AG10803 (cell line): ENCODE measurements around the gene CDH22.

Experiments used
- DNase-seq: peaks from one replicate; pipeline ENCODE4 v3.0.0; 2010; ENCODE audit warnings: low read depth
- H3K4me3 ChIP-seq: 2 replicates; pipeline ENCODE4 v1.5.1; 2011; ENCODE audit warnings: mild to moderate bottlenecking, low read length, control low read depth
- TF ChIP-seq, protein P1 (sequence below): conservative IDR thresholded peaks from 2 replicates; pipeline ENCODE4 v1.5.1; 2011; ENCODE audit warnings: mild to moderate bottlenecking, low read length, control low read depth, inconsistent platforms

The CDH22 gene

DNA sequence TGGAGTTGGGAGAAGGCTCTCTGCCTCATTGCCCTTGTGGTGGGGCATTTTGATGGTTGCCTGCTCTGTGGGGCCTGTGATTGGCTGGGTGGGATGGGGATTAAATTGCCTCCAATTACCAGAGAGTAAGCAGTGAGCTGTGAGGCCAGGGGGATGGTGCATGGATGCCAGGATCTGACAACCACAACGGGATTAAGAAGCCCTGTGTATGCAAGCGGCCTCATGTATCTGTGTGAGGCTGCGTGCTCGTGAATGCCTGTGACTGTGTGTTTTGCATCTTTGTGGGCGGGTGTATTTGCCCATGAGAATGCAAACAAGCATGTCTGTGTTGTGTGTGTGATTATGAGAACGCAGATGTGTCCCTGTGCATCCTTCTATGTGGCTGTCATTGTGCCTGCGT lies 144.0 kb downstream of the CDH22 start:
- DNase-seq, result no peak
- H3K4me3 ChIP-seq, result no peak overlapping the region
- TF ChIP-seq, protein P1, sequence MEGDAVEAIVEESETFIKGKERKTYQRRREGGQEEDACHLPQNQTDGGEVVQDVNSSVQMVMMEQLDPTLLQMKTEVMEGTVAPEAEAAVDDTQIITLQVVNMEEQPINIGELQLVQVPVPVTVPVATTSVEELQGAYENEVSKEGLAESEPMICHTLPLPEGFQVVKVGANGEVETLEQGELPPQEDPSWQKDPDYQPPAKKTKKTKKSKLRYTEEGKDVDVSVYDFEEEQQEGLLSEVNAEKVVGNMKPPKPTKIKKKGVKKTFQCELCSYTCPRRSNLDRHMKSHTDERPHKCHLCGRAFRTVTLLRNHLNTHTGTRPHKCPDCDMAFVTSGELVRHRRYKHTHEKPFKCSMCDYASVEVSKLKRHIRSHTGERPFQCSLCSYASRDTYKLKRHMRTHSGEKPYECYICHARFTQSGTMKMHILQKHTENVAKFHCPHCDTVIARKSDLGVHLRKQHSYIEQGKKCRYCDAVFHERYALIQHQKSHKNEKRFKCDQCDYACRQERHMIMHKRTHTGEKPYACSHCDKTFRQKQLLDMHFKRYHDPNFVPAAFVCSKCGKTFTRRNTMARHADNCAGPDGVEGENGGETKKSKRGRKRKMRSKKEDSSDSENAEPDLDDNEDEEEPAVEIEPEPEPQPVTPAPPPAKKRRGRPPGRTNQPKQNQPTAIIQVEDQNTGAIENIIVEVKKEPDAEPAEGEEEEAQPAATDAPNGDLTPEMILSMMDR, result no peak

DNA sequence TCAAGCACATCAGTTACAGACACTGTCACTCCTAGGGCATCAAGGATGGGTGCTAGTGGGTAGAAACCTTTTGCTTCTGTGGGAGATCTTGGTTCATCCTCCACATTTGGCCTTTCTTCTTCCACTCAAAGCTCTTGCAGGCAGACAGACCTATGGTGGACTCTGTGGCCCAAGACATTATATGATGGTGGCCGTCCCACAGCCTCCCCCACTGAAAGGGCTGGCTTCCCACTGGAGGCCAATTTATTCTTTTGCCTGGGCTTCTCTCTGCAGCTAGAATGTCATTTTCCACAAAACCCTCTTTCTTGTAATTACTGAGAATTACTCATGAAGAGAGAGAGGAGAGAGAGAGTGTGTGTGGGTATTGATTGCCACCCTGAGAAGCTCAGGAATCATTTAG lies 146.4 kb downstream of the CDH22 start:
- no peak for DNase-seq
- H3K4me3 ChIP-seq, result no peak overlapping the region
- TF ChIP-seq, protein P1, result no peak

DNA sequence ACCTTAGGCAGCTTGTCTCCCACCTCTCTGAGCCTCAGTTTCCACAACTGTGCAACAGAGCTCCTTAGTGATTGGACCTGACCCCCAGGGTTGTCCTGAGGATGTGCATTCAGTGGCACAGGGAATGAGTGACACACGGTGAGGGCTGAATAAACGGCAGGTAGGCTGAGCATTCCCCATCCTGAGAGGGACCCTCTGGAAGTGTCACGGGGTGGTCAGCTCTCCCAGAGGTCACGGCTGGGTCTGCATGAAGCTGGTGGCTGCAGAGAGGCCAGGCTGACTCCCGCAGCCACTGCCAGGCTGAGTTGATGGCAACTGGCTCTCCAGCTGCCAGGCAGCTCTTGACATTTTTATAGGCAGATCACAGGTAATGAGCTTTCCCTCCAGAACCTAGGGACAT lies 147.6 kb downstream of the CDH22 start:
- TF ChIP-seq, protein P1, result no peak
- DNase-seq, result no peak
- H3K4me3 ChIP-seq, result no peak overlapping the region

DNA sequence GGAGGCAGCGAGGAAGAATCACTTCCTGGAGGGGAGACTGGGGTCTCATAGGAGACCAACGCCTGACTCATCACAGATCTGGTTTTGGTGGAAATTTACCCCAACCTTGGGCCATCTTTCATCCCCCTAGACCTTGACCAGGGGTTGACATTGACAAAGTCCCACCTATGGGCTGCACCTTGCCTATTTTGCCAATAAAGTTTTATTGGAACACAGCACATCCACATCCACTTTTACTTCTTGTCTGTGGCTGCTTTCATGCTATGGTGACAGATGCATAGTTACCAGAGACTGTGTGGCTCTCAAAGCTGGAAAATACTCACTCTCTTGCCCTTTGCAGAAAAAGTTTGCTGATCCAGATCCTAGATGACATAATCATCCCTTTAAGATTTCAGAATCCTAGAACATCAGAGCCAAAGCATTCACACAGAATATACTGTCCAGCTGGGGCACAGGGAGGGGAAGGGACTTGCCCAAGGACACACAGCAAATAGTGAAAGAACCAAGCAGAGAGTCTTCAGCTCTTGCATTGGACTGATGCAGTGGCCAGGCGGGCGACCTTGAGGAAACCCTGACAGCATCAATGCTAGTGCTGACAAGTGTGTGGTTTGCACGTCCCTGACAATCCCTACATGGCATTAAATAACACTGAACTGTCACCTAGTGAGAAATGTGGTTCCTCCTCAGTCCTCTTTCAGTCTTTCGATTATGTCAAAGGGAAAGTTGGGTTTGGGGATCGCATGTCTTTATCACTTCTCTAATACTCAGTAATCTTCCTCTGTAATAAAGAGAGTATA lies 149.0 kb downstream of the CDH22 start:
- DNase-seq, result no peak
- no peak overlapping the region for H3K4me3 ChIP-seq
- TF ChIP-seq, protein P1, result no peak

DNA sequence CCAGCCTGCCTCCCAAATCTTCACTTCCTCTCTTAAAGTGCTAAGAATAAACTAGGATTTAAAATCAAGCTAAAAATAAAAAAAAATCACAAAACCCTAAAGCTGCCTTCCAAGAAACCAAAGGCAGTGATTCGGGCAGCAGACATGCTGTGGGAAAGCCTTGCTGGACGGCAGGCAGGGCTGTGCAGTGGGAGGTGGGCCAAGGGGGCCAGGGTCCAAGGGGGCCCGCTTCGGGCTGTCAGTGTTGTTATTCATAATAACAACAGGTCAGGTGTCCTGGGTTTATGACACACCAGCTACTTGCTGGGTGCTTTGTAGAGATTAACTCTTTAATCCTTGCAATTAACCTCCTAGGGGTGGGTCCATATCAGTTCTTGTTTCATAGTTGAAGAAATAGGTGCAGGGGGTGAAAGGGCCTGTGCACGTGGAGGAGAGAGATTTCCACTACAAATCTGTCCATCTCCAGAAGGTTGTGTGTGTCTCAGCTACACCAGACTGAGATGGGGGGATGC lies 149.8 kb downstream of the CDH22 start:
- DNase-seq, result no peak
- no peak overlapping the region for H3K4me3 ChIP-seq
- TF ChIP-seq, protein P1, result no peak

DNA sequence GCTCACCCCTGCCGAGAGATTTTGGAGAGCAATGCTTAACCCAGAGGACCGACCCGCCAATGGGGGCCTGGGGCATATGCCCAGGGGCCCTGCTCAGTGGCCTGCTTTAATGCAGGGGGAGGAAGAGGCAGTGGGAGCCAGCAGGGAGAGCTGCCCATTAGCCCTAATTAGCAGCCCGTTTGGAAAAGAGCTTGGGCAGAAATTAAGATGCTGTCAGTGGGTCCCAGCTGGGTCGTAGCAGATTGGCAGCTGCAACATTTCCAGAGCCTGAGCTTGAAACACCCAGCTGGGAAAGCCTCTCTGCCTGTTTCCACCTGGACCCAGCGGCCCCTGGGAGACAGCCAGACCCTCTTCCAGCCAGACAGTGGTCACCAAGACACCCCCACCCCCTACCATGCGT lies 150.7 kb downstream of the CDH22 start:
- TF ChIP-seq, protein P1, result no peak
- no peak for DNase-seq

DNA sequence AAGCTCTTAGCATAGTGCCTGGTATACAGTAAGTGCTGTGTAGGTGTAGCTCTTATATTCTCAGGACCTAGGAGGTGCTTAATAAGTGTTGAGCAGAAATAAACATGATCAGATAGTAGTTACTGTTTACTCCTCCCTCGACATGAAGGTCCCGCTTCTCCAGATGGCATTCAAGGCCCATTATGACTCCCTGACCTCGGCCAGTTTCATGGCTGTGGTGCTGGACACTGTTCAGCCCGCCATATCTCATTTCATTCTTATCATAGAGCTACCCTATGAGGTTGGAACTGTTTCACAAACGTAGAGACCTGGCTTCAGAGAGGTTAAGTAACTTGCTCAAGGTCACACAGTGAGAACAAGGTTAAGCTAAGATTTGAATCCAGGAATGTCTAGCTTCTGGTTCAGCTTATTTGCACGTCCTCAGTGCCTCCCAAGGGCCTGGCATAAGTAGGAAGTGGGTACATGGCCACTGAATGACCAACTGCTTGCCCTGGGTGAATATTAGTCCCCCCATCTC lies 151.2 kb downstream of the CDH22 start:
- H3K4me3 ChIP-seq, result no peak overlapping the region
- DNase-seq, result no peak
- TF ChIP-seq, protein P1, result no peak

More for the DNA sequence above, 150.7 kb downstream of the CDH22 start:
- H3K4me3 ChIP-seq, result no peak overlapping the region
